Lung microvascular endothelial cell (primary cell): Measurements from ENCODE around the gene SLC8A3. TPM values are rescaled to one million over a fixed set of nuclear protein-coding genes. Genes with fewer than 3 reads are reported as not detected.

ENCODE experiments used
- DNase-seq, 2 donors: peaks; one replicate each; pipeline versions ENCODE4 v3.0.0 to v3.0.0-alpha.2; 2010; ENCODE audit warnings: low read depth in 2 of 2
- total RNA-seq: library from RNA; depleted of rRNA; stranded (reverse); fragments of >200 nt; gene quantifications from 2 replicates; pipeline ENCODE4 v1.2.1, GENCODE V29; 2014

SLC8A3 gene
- total RNA-seq, 1 donor from 2014 or later: 0.60 TPM

- DNase-seq: no peak
Observed at GRCh38 chr14:70029296-70030132, 159.2 kb downstream of the SLC8A3 start.

- peak; percentile 61 to 73 for DNase-seq
Observed at GRCh38 chr14:70027785-70028428, 160.8 kb downstream of the SLC8A3 start.

GRCh38 chr14:70023871-70024270, 164.9 kb downstream of the SLC8A3 start:
- DNase-seq: peak in 1 of 2 donors; percentile 27

GRCh38 chr14:70022771-70023445, 165.8 kb downstream of the SLC8A3 start:
- no peak for DNase-seq

GRCh38 chr14:70021548-70022220, 167.1 kb downstream of the SLC8A3 start:
- DNase-seq: no peak

GRCh38 chr14:70020352-70021170, 168.2 kb downstream of the SLC8A3 start:
- DNase-seq: peak in 1 of 2 donors; percentile 52

GRCh38 chr14:70019695-70020094, 169.1 kb downstream of the SLC8A3 start:
- DNase-seq: no peak

GRCh38 chr14:70018713-70019211, 170.0 kb downstream of the SLC8A3 start:
- no peak for DNase-seq

GRCh38 chr14:70018230-70018629, 170.5 kb downstream of the SLC8A3 start:
- DNase-seq: no peak

GRCh38 chr14:70014406-70015095, 174.2 kb downstream of the SLC8A3 start:
- DNase-seq: no peak

GRCh38 chr14:70013271-70013873, 175.4 kb downstream of the SLC8A3 start:
- DNase-seq: peak; percentile 44 to 46

- DNase-seq: no peak
Observed at GRCh38 chr14:70011708-70012107, 177.0 kb downstream of the SLC8A3 start.

- no peak for DNase-seq
Observed at GRCh38 chr14:70011098-70011497, 177.7 kb downstream of the SLC8A3 start.

- DNase-seq: no peak
Observed at GRCh38 chr14:70009961-70010360, 178.8 kb downstream of the SLC8A3 start.

GRCh38 chr14:70008284-70009262, 180.2 kb downstream of the SLC8A3 start:
- DNase-seq: no peak

GRCh38 chr14:70006699-70007098, 182.1 kb downstream of the SLC8A3 start:
- no peak for DNase-seq

- no peak for DNase-seq
Observed at GRCh38 chr14:70005281-70005805, 183.4 kb downstream of the SLC8A3 start.

- DNase-seq: no peak
Observed at GRCh38 chr14:70004791-70005190, 184.0 kb downstream of the SLC8A3 start.
